Measurements from ENCODE around the gene EIF5AL1. TPM values are rescaled to one million over a fixed set of nuclear protein-coding genes. Genes with fewer than 3 reads are reported as not detected.
"Not testable (repeated sequence)": the region's sequence is repeated elsewhere in the genome, so short reads cannot be mapped to it uniquely, and the experiment has no call there.

The EIF5AL1 gene
- 0.10 TPM in 1 of 2 replicates, not detected in the other for total RNA-seq
- long read RNA-seq, result 0 reads

GRCh38 chr10:79511891-79512583 lies at the start of gene EIF5AL1:
EIF5AL1 (plus strand) TSS chr10:79512533; CDS start chr10:79512650, 117 bp downstream.
- not testable (repeated sequence) for H3K9me3 Mint-ChIP-seq (ENCODE audit: unreplicated experiment); DNase-seq (ENCODE audit: extremely low spot score, unreplicated experiment); H3K4me3 Mint-ChIP-seq (ENCODE audit: unreplicated experiment); H3K27ac Mint-ChIP-seq (ENCODE audit: unreplicated experiment); H3K36me3 Mint-ChIP-seq (ENCODE audit: unreplicated experiment); H3K27me3 Mint-ChIP-seq (ENCODE audit: unreplicated experiment)
- H3K4me1 Mint-ChIP-seq (ENCODE audit: unreplicated experiment), result peaks cover 22% of the 10 kb centered on the region

GRCh38 chr10:79463578-79464496 lies 48.5 kb upstream of the EIF5AL1 start:
- TF ChIP-seq, protein P1, sequence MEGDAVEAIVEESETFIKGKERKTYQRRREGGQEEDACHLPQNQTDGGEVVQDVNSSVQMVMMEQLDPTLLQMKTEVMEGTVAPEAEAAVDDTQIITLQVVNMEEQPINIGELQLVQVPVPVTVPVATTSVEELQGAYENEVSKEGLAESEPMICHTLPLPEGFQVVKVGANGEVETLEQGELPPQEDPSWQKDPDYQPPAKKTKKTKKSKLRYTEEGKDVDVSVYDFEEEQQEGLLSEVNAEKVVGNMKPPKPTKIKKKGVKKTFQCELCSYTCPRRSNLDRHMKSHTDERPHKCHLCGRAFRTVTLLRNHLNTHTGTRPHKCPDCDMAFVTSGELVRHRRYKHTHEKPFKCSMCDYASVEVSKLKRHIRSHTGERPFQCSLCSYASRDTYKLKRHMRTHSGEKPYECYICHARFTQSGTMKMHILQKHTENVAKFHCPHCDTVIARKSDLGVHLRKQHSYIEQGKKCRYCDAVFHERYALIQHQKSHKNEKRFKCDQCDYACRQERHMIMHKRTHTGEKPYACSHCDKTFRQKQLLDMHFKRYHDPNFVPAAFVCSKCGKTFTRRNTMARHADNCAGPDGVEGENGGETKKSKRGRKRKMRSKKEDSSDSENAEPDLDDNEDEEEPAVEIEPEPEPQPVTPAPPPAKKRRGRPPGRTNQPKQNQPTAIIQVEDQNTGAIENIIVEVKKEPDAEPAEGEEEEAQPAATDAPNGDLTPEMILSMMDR (IDR thresholded peaks at IDR 0.05), result no peak
- H3K4me1 Mint-ChIP-seq (ENCODE audit: unreplicated experiment), result peaks cover 10% of the 10 kb centered on the region
- no peaks in the 10 kb centered on the region for H3K9me3 Mint-ChIP-seq (ENCODE audit: unreplicated experiment)
- H3K27ac Mint-ChIP-seq (ENCODE audit: unreplicated experiment), result no peak overlapping the region
- H3K4me3 Mint-ChIP-seq (ENCODE audit: unreplicated experiment), result no peak overlapping the region
- no peak for DNase-seq (ENCODE audit: extremely low spot score, unreplicated experiment)
- H3K27me3 Mint-ChIP-seq (ENCODE audit: unreplicated experiment), result peaks cover 2% of the 10 kb centered on the region
- H3K36me3 Mint-ChIP-seq (ENCODE audit: unreplicated experiment), result no peaks in the 10 kb centered on the region

- Mint-ChIP-seq H3K36me3 (ENCODE audit: unreplicated experiment) (no peaks in the 10 kb centered on the region), H3K27ac (ENCODE audit: unreplicated experiment) (no peak overlapping the region), H3K27me3 (ENCODE audit: unreplicated experiment) (no peaks in the 10 kb centered on the region), H3K9me3 (ENCODE audit: unreplicated experiment) (no peaks in the 10 kb centered on the region), H3K4me3 (ENCODE audit: unreplicated experiment) (no peak overlapping the region), H3K4me1 (ENCODE audit: unreplicated experiment) (peaks cover 10% of the 10 kb centered on the region)
- DNase-seq (ENCODE audit: extremely low spot score, unreplicated experiment), result no peak
- TF ChIP-seq, protein P1 (IDR thresholded peaks at IDR 0.05), result no peak
Measured at GRCh38 chr10:79465341-79465740, 47.0 kb upstream of the EIF5AL1 start.

DNA sequence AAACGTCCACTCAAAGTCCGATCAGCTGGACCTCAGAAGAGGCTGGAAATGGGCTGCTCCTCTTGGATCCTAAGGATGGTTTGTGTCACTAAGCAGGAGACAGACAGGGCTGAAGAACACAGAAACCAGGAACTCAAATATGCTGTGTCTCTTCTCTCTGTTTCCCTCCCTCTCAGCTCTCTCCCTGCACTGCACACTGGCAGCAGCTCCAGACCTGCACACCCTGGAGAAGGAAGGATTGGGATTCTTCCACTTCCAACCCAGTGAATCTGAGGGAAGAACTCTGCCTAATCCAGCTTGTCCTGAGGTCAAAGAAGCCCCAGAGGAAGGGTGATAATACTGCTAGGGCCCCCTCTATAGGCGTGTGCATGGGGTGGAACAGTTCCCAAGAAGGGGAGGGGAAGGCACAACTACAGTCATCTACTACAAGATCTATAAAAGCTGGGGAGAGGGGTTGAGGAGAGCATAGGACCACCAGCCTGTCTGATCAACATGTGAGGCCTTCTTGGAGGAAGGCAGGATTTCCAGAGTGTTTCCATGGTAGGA lies 44.2 kb upstream of the EIF5AL1 start:
- no peaks in the 10 kb centered on the region for H3K27me3 Mint-ChIP-seq (ENCODE audit: unreplicated experiment)

GRCh38 chr10:79468841-79469585 lies 43.3 kb upstream of the EIF5AL1 start:
- H3K27ac Mint-ChIP-seq (ENCODE audit: unreplicated experiment), result peak overlapping the region; percentile 27
- no peaks in the 10 kb centered on the region for H3K9me3 Mint-ChIP-seq (ENCODE audit: unreplicated experiment)
- H3K36me3 Mint-ChIP-seq (ENCODE audit: unreplicated experiment), result no peaks in the 10 kb centered on the region
- H3K4me1 Mint-ChIP-seq (ENCODE audit: unreplicated experiment), result peaks cover 14% of the 10 kb centered on the region
- no peak overlapping the region for H3K4me3 Mint-ChIP-seq (ENCODE audit: unreplicated experiment)
- TF ChIP-seq, protein P1 (IDR thresholded peaks at IDR 0.05), result no peak
- H3K27me3 Mint-ChIP-seq (ENCODE audit: unreplicated experiment), result no peaks in the 10 kb centered on the region
- DNase-seq (ENCODE audit: extremely low spot score, unreplicated experiment), result no peak

More for the DNA sequence above, 44.2 kb upstream of the EIF5AL1 start:
- Mint-ChIP-seq H3K4me3 (ENCODE audit: unreplicated experiment) (no peak overlapping the region), H3K9me3 (ENCODE audit: unreplicated experiment) (no peaks in the 10 kb centered on the region), H3K4me1 (ENCODE audit: unreplicated experiment) (peaks cover 11% of the 10 kb centered on the region), H3K27ac (ENCODE audit: unreplicated experiment) (no peak overlapping the region), H3K36me3 (ENCODE audit: unreplicated experiment) (no peaks in the 10 kb centered on the region)
- TF ChIP-seq, protein P1 (IDR thresholded peaks at IDR 0.05), result no peak
- DNase-seq (ENCODE audit: extremely low spot score, unreplicated experiment), result no peak

All from osteocyte (in vitro differentiated cells).